Nucleus accumbens (tissue), 56 donors: ENCODE data around the gene MEF2A.
A peak's percentile ranks its signal among the peaks of the same experiment; 100 is the strongest.

ENCODE experiments used
- DNase-seq, 56 donors: peaks; one replicate each; lab custom pipeline; 2025; lab: John Stamatoyannopoulos, UW

MEF2A gene

DNA sequence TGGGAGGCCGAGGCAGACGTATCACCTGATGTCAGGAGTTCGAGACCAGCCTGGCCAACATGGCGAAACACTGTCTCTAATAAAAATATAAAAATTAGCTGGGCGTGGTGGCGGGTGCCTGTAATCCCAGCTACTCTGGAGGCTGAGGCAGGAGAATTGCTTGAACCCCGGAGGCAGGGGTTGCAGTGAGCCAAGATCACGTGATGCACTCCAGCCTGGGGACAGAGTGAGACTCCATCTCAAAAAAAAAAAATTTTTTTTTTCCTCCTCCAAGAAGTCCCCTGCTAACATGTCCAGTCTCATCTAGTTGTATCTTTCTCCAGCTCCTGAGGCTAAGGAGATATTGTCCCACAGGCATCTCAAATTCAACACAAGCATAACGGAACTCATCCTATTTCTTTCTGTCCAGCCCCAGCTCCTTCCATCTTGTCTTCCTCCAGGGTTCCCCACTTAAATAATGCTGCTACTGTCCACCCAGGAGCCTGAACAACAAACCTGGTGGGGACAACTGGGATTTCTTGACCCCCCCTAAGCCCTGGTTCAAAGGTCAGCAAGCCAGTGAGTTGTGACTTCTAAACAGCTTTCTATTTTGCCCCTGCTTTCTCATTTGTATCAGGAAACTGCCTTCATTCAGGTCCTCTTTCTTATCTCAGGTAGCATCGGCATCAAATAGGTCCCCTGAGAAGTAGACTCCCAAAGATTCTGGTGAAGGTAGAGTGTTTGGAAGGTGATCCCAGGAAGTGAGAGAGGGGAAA lies 4.1 kb upstream of the MEF2A start:
- no peak for DNase-seq

- no peak for DNase-seq
Observed at GRCh38 chr15:99562238-99562637, 3.5 kb upstream of the MEF2A start.

- peak in 36 of 56 donors; percentile 4 to 68 (median 33) for DNase-seq
Observed at GRCh38 chr15:99564221-99565048, 1.3 kb upstream of the MEF2A start.

DNA sequence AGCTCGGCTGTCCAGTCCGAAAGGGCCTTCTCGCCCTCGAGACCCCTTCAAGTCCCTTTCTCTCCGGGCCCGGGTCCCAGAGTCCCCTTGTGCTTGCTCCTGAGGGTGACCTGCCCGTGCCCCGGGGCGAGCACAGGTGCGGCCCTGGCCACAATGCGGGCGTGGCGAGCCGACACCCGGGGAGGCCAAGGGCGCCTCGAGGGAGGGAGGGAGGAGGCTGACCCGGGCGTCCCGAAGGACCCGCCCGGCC lies 810 bp upstream of the MEF2A start:
- DNase-seq: peak in 3 of 56 donors; percentile 41 to 91 (median 79)

DNA sequence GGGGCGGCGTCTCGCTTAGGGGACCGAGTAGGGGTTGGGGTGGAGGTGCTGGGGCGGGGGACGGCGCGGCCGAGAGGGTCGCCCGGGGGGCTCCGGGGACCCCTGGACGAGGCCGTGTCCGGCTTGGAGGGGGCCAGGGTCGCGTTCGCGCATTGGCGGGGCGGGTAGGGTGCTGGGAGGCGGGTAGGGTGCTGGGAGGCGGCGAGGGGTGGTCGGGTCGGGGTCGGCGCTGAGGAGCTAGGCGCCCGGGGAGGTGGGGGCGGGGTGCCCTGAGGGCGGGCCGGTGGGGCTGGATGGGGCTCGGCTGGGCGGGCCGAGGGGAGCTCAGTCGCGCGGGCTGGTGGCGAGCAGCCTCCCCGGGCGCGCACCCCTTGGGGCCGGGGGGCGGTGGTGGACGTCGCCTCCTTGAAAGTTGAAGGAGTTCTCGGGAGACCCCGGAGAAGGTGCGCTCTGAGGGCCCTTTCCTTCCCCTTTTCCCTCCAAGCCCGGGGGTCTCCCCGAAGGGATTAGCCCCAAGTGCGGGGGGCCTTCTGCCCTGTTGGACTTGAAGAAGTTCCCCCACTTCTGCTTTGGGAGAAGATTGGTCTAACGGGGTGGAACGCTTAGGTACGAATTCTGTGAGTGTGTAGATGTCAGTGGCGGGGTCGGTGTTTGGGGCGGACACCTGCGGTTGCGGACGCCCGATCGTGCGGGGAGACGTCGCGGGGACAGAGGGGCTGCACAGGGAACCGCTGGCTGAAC lies 543 bp downstream of the MEF2A start:
- DNase-seq: peak in 21 of 56 donors; percentile 6 to 61 (median 39)

DNA sequence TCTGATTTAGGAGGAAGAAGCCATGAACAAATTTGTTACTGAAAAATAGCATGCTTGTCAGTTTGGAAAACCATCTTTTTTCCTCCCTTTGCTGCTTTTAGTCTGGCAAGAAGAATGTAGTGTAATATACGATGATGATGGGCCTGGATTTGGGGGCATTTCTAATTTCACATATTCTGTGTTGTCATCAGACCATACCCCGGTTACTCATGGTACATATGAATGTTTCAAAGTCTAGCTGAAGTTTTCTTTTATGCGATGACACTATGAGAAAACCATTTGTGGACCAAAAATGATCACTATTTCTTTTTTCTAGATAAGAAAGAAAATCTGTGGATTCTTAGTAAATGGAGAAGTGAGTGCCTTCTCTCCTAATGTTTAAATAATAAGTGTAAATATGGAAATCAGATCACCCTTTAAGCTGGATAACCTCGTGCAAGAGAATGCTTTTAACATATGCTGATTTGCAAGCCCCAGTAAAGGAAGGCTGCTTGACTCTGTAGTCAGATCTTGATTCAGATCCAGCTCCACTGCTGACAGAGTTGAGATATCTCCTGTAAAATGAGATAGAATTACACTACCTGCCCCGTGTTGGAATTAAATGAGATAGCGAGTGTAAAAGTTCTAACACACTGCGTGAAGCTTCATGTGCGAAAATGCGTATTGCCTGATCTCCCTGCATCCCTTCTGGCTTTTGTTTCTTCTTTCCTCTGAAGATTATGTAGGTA lies 3.0 kb downstream of the MEF2A start:
- no peak for DNase-seq

DNA sequence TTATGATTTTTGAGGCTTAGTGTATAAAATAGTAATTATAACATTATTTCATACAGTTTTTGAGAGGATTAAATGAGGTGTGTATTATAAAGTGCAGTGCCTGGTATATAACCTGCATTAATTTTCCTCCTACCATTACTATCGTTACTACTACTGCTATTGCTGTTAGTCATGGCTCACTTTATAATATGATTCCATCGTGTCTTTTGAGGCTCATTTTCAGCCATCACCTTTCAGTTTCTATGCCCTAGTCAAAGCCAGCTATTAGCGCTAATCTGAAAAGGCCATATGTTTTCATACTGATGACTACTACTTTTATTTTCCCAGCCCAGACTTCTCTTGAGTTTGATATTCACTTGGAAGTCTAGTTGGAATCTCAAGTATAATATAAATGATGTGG lies 5.5 kb downstream of the MEF2A start:
- no peak for DNase-seq

DNA sequence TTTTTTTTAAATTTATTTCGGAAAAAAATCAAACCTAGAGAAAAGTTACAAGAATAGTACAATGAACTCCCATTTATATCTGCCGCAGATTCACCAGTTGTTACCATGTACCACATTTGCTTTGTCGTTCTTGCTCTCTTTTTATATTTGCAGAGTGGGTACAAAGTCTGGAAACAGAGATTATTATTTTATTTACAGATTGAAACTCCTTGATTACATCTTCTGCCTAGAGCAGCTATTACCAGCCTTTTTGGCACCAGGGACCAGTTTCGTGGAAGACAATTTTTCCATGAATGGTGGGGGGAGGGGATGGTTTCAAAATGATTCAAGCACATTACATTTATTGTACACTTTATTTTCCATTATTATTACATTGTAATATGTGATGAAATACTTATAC lies 8.3 kb downstream of the MEF2A start:
- no peak for DNase-seq

GRCh38 chr15:99574502-99574901 lies 8.7 kb downstream of the MEF2A start:
- no peak for DNase-seq

DNA sequence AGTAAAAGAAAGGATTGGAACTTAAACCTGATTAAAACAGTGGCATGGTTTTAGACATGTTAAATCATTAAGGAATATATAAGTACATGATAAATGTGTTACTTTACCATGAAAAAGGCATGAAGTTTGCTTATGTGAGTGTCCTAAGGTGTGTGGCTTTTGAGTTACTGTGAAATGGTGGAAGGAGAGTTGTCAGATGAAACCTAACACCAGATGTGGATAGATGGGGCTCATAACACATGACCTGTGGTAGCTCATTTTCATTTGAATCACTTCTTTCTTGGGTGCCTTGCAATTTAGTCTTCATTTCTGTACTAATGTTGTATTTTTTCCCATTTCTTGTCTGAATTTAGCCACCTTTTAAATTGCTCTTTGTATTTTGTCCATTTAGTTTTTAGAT lies 13.0 kb downstream of the MEF2A start:
- no peak for DNase-seq

DNA sequence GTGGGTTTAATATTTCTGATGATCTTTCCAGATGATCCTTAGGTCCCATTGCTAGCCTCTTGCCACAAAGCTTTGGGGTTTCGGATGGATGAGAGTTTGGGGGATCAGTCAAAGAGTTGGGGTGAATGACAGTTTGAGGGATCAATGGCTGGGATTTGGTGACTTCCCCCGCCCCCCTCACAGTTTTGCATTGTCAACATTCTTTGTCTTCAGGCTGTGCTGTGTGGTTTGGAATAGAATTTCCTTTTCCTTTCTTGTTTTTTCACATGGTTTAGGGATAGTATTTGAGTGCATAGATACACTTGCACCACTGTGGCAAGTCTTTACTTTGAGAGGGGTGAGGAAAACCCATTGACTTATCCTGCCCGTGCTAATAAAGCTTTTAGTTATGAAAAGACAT lies 14.3 kb downstream of the MEF2A start:
- DNase-seq: no peak

DNA sequence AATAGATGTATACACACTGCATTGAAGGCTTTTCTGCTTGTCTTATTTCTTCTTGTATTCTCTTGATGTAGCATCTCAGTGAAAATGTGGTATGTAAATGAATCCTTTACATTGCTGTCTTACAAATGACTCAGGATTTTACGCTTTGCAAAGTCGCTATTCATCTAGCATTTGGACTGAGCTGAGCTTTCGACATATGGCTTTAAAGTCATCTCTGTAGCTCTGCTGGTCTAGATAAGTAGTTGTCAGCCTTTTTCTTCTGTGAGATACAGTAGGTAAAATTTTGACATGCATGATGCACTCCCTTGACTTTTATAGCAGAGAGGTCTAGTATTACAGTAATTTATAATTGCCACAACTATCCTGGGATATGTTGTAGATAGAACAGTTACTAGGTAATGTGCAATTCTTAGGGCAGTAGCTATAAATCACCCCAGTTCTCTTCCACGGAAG lies 16.8 kb downstream of the MEF2A start:
- DNase-seq: no peak

DNA sequence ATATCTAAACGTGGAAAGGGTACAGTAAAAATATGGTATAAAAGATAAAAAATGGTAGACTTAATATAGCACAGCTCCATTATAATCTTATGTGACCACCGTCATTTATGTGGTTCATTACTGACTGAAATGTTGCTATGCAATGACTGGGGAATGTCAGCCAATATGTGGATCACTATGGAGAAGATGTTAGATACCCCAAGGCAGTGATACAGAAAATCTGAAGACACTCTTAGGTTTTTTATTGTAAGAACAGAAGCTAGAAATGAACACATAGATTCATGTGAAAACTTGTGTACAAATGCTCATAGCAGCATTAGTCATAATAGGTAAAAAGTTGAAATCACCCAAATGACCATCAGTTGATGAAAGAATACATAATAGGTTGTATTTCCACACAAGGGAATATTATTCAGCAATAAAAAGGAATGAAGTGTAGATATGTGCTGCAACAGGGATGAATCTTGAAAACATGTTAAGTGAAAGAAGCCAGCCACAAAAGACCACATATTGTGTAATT lies 18.4 kb downstream of the MEF2A start:
- no peak for DNase-seq

DNA sequence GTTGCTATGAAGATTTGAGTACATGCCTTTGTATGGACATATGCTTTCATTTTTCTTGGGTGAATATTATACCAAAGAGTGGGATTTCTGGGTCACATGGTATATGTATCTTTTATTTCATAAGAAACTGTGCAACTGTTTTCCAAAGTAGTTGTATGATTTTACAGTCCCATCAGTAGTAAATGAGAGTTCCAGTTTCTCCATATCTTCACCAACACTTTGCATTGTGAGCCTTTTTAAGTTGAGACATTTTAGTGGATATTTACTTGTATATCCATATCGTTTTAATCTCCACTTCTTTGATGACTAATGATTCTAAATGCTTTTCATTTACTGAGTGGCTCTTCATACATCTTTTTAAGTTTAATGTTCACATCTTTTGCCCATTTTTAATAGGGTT lies 20.3 kb downstream of the MEF2A start:
- no peak for DNase-seq

DNA sequence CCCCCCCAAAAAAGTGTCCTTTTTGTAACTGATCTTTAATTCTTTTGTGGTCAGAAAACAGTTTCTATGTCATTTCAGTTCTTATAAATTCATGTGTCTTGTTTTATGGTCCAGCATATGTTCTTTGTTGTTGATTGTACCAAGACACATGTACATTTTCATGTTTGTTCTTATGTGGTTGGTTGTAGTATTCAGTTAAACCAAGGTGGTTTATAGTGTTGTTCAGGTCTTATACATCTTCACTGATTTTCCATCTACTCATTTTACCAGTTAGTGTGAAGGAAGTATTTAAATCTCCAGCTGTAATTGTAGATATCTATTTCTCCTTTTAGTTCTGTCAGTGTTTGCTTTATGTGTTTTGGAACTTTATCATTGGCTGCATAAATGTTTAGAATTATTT lies 24.0 kb downstream of the MEF2A start:
- no peak for DNase-seq

- DNase-seq: no peak
Observed at GRCh38 chr15:99590913-99591646, 25.3 kb downstream of the MEF2A start.

DNA sequence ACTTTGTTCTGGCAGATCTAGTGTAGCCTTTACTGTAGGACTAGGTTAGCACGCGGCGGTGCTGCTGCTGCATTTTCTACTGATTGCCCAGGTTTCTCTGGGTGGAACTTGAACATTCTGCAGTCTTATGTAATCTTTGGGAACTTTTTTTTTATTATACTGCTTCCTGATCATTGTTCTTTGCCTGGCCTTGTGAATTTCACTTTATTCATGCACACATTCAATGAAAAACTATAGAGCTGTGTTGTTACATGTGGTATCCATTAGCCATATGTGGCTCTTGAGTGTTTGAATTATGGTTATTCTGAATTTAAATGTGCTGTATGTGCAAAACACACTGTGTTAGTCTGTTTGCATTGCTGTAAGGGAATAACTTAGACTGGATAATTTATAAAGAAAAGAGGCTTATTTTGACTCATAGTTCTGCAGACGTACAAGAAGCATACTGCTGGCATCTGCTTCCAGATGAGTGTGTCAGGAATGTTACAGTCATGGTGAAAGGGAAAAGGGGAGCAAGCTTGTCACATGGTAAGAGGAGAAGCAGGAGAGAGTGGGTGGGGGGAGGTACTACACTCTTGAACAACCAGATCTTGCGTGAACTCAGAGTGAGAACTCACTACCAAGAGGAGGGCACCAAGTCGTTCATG lies 26.5 kb downstream of the MEF2A start:
- DNase-seq: no peak

GRCh38 chr15:99593070-99593469 lies 27.3 kb downstream of the MEF2A start:
- no peak for DNase-seq

DNA sequence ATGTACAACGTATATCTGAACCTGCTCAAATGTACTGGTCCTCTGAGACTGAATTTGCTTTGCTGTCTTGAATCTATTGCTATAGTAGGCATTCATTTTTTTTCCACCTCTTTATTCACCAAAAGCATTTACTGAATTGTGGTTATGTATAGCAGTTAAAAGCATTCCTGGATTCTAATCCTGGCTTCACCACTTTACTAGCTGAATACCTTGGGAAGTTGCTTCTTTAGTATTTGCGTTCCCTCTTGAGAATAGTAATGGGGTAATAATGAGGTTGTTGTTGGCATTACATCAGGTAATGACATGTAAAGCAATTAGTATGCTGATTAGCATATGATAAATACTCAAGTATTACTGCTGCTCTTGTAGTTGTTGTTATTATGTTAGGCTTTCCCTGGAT lies 29.1 kb downstream of the MEF2A start:
- DNase-seq: no peak
